SU-DHL-6 (cell line): ENCODE data around the gene CNN2.

Experiments used
- H2AFZ ChIP-seq: fragments of 200-600 bp; sonication (generic); 2 replicates; pipeline ENCODE4 v1.6.1; 2014; ENCODE audit warnings: low read depth, mild to moderate bottlenecking, moderate library complexity, mixed read lengths, antibody characterized with exemption, low read length; ENCODE audit not compliant: severe bottlenecking
- H3F3A ChIP-seq: fragments of 200-600 bp; shearing (Covaris generic); 2 replicates; pipeline ENCODE4 v1.6.0; 2016; ENCODE audit warnings: antibody characterized with exemption, mild to moderate bottlenecking; ENCODE audit not compliant: insufficient read depth
- H3K27ac ChIP-seq: fragments of 200-600 bp; sonication (generic); 2 replicates; pipeline ENCODE4 v1.5.1; 2016; ENCODE audit warnings: low read depth, mild to moderate bottlenecking, low read length, moderate library complexity, mixed read lengths
- H3K27me3 ChIP-seq: fragments of 200-600 bp; sonication (generic), shearing (Covaris generic); 2 replicates; pipeline ENCODE4 v1.6.0; 2014; ENCODE audit warnings: mild to moderate bottlenecking, low read length
- H3K36me3 ChIP-seq: fragments of 200-600 bp; sonication (generic); 2 replicates; pipeline ENCODE4 v1.6.1; 2014; ENCODE audit warnings: mild to moderate bottlenecking, low read length, mixed read lengths
- H3K4me2 ChIP-seq: fragments of 300-600, 200-600 bp; shearing (Covaris generic), sonication (generic); 2 replicates; pipeline ENCODE4 v1.6.0; 2014; ENCODE audit warnings: low read length, low read depth, mild to moderate bottlenecking; ENCODE audit not compliant: poor library complexity, severe bottlenecking
- H3K4me3 ChIP-seq: fragments of 200-600 bp; sonication (generic); 2 replicates; pipeline ENCODE4 v1.5.1; 2014; ENCODE audit warnings: antibody characterized with exemption, low read length, mild to moderate bottlenecking, mixed read lengths; ENCODE audit not compliant: insufficient read depth, poor library complexity, severe bottlenecking
- H3K79me2 ChIP-seq: fragments of 200-600 bp; sonication (generic); 2 replicates; pipeline ENCODE4 v1.6.1; 2014; ENCODE audit warnings: mild to moderate bottlenecking, low read length, moderate library complexity; ENCODE audit not compliant: insufficient read depth
- H3K9ac ChIP-seq: fragments of 200-600 bp; sonication (generic); 2 replicates; pipeline ENCODE4 v1.7.0; 2014; ENCODE audit warnings: mild to moderate bottlenecking, low read length
- H3K9me2 ChIP-seq: fragments of 200-600 bp; sonication (generic); replicated peaks from 2 replicates; pipeline ENCODE4 v1.6.1; 2014; ENCODE audit warnings: low read length; ENCODE audit not compliant: insufficient read depth
- H3K9me3 ChIP-seq: fragments of 200-600 bp; sonication (generic); 2 replicates; pipeline ENCODE4 v1.6.1; 2014; ENCODE audit warnings: low read length, mixed read lengths; ENCODE audit not compliant: insufficient read depth
- H4K20me1 ChIP-seq: fragments of 200-600 bp; sonication (generic); 2 replicates; pipeline ENCODE4 v1.6.1; 2014; ENCODE audit warnings: low read depth, mild to moderate bottlenecking, antibody characterized with exemption, low read length, moderate library complexity, mixed read lengths
- CTCF ChIP-seq: fragments of 200-600 bp; sonication (generic); IDR thresholded peaks from one replicate; pipeline ENCODE4 v1.5.1; 2017; ENCODE audit warnings: antibody characterized with exemption, mild to moderate bottlenecking, low read length, moderate library complexity; ENCODE audit not compliant: insufficient read depth, poor library complexity, severe bottlenecking
- EZH2phosphoT487 ChIP-seq: fragments of 200-600 bp; sonication (generic), shearing (Covaris generic); conservative IDR thresholded peaks from 2 replicates; pipeline ENCODE4 v1.6.1; 2018; ENCODE audit warnings: mild to moderate bottlenecking, antibody characterized with exemption, low read length, moderate library complexity, mixed read lengths

CNN2 gene

GRCh38 chr19:1054102-1055027 is 28.0 kb downstream of the CNN2 start:
- Histone ChIP-seq H3K79me2 (no peaks in the 10 kb centered on the region), H3K27ac (no peak overlapping the region), H2AFZ (no peak overlapping the region), H4K20me1 (no peaks in the 10 kb centered on the region), H3K9me2 (no peaks in the 10 kb centered on the region), H3F3A (0 out of 2 replicates have a peak, but pooled peaks cover 4% of the 10 kb centered on the region), H3K36me3 (no peaks in the 10 kb centered on the region), H3K4me3 (no peak overlapping the region), H3K9ac (no peak overlapping the region), H3K4me2 (no peak overlapping the region), H3K27me3 (no peaks in the 10 kb centered on the region), H3K9me3 (no peaks in the 10 kb centered on the region)
- TF ChIP-seq EZH2phosphoT487 = no peak
- no peak for TF ChIP-seq CTCF

GRCh38 chr19:1055028-1055425 is 28.6 kb downstream of the CNN2 start:
- no peak overlapping the region for H3K27ac ChIP-seq
- no peaks in the 10 kb centered on the region for H3K36me3 ChIP-seq
- H3K4me2 ChIP-seq = no peak overlapping the region
- no peak overlapping the region for H2AFZ ChIP-seq
- H3F3A ChIP-seq = 0 out of 2 replicates have a peak, but pooled peaks cover 7% of the 10 kb centered on the region
- H3K9ac ChIP-seq = no peak overlapping the region
- no peaks in the 10 kb centered on the region for H3K9me2 ChIP-seq
- no peaks in the 10 kb centered on the region for H4K20me1 ChIP-seq
- no peaks in the 10 kb centered on the region for H3K27me3 ChIP-seq
- TF ChIP-seq EZH2phosphoT487 (no peak), CTCF (no peak)
- H3K9me3 ChIP-seq = no peaks in the 10 kb centered on the region
- no peaks in the 10 kb centered on the region for H3K79me2 ChIP-seq
- H3K4me3 ChIP-seq = no peak overlapping the region

DNA sequence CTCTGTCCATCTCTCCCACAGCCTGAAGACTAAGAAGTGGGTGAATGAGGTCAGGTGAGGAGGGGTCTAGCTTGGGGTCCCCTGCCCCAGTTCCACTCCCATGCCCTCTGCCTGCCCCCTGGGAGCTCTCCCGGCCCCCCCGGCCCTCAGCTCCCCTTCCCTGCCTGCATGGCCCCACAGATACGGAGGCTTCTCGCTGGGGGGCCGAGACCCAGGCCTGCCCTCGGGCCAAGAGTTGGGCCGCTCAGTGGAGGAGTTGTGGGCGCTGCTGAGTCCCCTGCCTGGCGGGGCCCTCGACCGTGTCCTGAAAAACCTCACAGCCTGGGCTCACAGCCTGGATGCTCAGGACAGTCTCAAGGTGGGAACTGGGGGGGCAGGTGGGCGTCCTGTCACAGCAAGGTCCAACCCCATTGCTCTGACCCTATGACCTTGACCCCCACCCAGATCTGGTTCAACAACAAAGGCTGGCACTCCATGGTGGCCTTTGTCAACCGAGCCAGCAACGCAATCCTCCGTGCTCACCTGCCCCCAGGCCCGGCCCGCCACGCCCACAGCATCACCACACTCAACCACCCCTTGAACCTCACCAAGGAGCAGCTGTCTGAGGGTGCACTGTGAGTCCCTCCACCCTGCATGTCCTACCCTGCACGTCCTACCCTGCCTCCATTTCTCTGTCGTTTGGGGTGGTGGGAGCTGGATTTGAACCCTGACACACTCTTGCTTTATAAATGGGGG is 29.6 kb downstream of the CNN2 start:
- no peak for TF ChIP-seq CTCF
- no peak for TF ChIP-seq EZH2phosphoT487
- Histone ChIP-seq H3K9me2 (no peaks in the 10 kb centered on the region), H3K36me3 (no peaks in the 10 kb centered on the region), H3K4me2 (no peak overlapping the region), H3K27me3 (no peaks in the 10 kb centered on the region), H3K27ac (no peak overlapping the region), H3F3A (0 out of 2 replicates have a peak, but pooled peaks cover 7% of the 10 kb centered on the region), H3K4me3 (no peak overlapping the region), H3K9me3 (no peaks in the 10 kb centered on the region), H2AFZ (no peak overlapping the region), H3K9ac (no peak overlapping the region), H3K79me2 (no peaks in the 10 kb centered on the region), H4K20me1 (no peaks in the 10 kb centered on the region)
